22Rv1 (cell line): ENCODE data around the gene IGFBP7.

Source experiments
- CTCF ChIP-seq: fragments of 450-650 bp; IDR thresholded peaks from 2 replicates; pipeline ENCODE4 v1.5.1; 2017; ENCODE audit warnings: mild to moderate bottlenecking
- ZFX ChIP-seq: fragments of 450-650 bp; IDR thresholded peaks from 2 replicates; pipeline ENCODE4 v1.6.1; 2017; ENCODE audit warnings: antibody characterized with exemption, borderline replicate concordance

DNA sequence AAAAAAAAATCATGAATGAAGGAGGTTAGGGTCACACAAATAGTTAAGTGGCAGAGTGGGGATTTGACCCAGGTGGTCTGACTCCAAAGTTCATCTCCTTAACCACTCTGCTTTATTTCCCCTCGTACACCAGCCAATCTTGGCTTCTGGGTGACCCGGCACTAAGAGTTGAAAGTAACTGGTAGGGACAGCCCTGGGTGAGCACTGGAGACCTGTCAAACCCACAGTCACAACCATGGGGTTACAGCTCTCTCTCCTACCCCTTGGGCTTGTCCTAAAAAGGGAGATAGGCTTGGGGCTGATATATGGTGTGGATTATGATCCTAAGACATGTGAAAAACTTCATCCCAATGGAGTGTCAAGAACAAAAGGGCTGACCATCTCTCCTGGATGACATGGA is 12.5 kb downstream of the IGFBP7 start:
- TF ChIP-seq CTCF: no peak
- TF ChIP-seq ZFX: no peak
